ENCODE measurements around the gene ZNF346.

ZNF346 gene

DNA sequence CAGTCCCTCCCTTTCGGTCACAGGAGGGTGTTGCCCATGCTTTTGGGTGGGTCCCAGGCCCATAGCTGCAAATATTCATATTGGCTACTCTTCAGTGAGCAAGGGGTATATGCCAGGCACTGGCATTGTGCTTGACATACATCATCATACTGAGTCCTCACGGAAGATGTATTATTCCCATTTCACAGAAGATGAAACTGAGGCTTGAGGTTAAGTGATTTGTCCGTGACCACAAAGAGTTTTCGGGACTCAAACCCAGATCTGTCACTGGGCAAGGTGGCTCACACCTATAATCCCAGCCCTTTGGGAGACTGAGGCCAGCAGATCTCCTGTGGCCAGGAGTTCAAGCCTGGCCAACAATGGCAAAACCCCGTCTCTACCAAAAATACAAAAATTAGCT lies 57.8 kb downstream of the ZNF346 start:
- TF ChIP-seq RAD21 (IDR thresholded peaks at IDR 0.05; ENCODE audit: low read depth), result no peak

GRCh38 chr5:177081859-177082258 lies 59.4 kb downstream of the ZNF346 start:
- TF ChIP-seq RAD21 (IDR thresholded peaks at IDR 0.05; ENCODE audit: low read depth) (no peak), NFIC (IDR thresholded peaks at IDR 0.05) (no peak), ZBTB7A (IDR thresholded peaks at IDR 0.05; ENCODE audit: low read depth) (no peak), FOXM1 (IDR thresholded peaks at IDR 0.05; ENCODE audit: borderline replicate concordance, low read depth) (no peak), MAX (IDR thresholded peaks at IDR 0.05) (no peak), TCF12 (IDR thresholded peaks at IDR 0.05; ENCODE audit: low read depth) (no peak), USF1 (IDR thresholded peaks at IDR 0.05) (no peak), CEBPB (IDR thresholded peaks at IDR 0.05) (no peak), CREB1 (IDR thresholded peaks at IDR 0.05; ENCODE audit: low read depth) (no peak), EP300 (IDR thresholded peaks at IDR 0.05; ENCODE audit: borderline replicate concordance) (no peak), YY1 (IDR thresholded peaks at IDR 0.05; ENCODE audit: low read depth) (no peak), TAF1 (IDR thresholded peaks at IDR 0.05; ENCODE audit: low read depth) (no peak)
- TF ChIP-seq, protein P1, sequence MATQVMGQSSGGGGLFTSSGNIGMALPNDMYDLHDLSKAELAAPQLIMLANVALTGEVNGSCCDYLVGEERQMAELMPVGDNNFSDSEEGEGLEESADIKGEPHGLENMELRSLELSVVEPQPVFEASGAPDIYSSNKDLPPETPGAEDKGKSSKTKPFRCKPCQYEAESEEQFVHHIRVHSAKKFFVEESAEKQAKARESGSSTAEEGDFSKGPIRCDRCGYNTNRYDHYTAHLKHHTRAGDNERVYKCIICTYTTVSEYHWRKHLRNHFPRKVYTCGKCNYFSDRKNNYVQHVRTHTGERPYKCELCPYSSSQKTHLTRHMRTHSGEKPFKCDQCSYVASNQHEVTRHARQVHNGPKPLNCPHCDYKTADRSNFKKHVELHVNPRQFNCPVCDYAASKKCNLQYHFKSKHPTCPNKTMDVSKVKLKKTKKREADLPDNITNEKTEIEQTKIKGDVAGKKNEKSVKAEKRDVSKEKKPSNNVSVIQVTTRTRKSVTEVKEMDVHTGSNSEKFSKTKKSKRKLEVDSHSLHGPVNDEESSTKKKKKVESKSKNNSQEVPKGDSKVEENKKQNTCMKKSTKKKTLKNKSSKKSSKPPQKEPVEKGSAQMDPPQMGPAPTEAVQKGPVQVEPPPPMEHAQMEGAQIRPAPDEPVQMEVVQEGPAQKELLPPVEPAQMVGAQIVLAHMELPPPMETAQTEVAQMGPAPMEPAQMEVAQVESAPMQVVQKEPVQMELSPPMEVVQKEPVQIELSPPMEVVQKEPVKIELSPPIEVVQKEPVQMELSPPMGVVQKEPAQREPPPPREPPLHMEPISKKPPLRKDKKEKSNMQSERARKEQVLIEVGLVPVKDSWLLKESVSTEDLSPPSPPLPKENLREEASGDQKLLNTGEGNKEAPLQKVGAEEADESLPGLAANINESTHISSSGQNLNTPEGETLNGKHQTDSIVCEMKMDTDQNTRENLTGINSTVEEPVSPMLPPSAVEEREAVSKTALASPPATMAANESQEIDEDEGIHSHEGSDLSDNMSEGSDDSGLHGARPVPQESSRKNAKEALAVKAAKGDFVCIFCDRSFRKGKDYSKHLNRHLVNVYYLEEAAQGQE (IDR thresholded peaks at IDR 0.05; ENCODE audit: low read depth), result no peak

GRCh38 chr5:177083357-177083756 lies 60.9 kb downstream of the ZNF346 start:
- TF ChIP-seq, protein P1 (IDR thresholded peaks at IDR 0.05; ENCODE audit: low read depth), result no peak
- TF ChIP-seq CREB1 (IDR thresholded peaks at IDR 0.05; ENCODE audit: low read depth), result no peak
- no peak for TF ChIP-seq CEBPB (IDR thresholded peaks at IDR 0.05)
- TF ChIP-seq TCF12 (IDR thresholded peaks at IDR 0.05; ENCODE audit: low read depth), result no peak
- TF ChIP-seq YY1 (IDR thresholded peaks at IDR 0.05; ENCODE audit: low read depth), result no peak
- TF ChIP-seq ZBTB7A (IDR thresholded peaks at IDR 0.05; ENCODE audit: low read depth), result no peak
- TF ChIP-seq EP300 (IDR thresholded peaks at IDR 0.05; ENCODE audit: borderline replicate concordance), result no peak
- TF ChIP-seq EGR1 (IDR thresholded peaks at IDR 0.05), result no peak
- no peak for TF ChIP-seq NFIC (IDR thresholded peaks at IDR 0.05)
- TF ChIP-seq TEAD4 (IDR thresholded peaks at IDR 0.05), result no peak
- TF ChIP-seq TAF1 (IDR thresholded peaks at IDR 0.05; ENCODE audit: low read depth), result no peak
- no peak for TF ChIP-seq USF1 (IDR thresholded peaks at IDR 0.05)
- no peak for TF ChIP-seq RAD21 (IDR thresholded peaks at IDR 0.05; ENCODE audit: low read depth)
- TF ChIP-seq FOXM1 (IDR thresholded peaks at IDR 0.05; ENCODE audit: borderline replicate concordance, low read depth), result no peak
- no peak for TF ChIP-seq MAX (IDR thresholded peaks at IDR 0.05)

DNA sequence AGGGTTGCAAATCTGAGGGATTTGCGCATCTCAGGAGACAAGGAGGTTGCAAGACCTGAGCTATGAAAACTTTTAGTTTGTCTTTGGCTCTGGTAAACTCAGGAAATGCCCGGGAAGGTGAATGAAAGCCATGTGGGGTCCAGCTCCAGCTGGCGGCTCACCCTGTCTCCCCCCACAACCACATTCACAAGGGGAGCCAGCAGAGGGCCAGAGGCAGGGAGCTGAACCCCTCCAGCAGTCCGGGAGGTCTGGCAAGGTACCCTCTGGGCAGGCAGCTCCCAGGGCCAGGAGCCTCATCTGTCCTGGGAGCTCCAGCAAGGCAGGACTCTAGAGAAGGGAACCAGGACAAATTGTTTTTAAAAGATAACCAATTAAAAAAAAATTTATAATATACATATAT lies 61.7 kb downstream of the ZNF346 start:
- no peak for TF ChIP-seq FOXM1 (IDR thresholded peaks at IDR 0.05; ENCODE audit: borderline replicate concordance, low read depth)
- no peak for TF ChIP-seq MAX (IDR thresholded peaks at IDR 0.05)
- TF ChIP-seq RAD21 (IDR thresholded peaks at IDR 0.05; ENCODE audit: low read depth), result no peak
- TF ChIP-seq TAF1 (IDR thresholded peaks at IDR 0.05; ENCODE audit: low read depth), result no peak
- no peak for TF ChIP-seq EP300 (IDR thresholded peaks at IDR 0.05; ENCODE audit: borderline replicate concordance)

DNA sequence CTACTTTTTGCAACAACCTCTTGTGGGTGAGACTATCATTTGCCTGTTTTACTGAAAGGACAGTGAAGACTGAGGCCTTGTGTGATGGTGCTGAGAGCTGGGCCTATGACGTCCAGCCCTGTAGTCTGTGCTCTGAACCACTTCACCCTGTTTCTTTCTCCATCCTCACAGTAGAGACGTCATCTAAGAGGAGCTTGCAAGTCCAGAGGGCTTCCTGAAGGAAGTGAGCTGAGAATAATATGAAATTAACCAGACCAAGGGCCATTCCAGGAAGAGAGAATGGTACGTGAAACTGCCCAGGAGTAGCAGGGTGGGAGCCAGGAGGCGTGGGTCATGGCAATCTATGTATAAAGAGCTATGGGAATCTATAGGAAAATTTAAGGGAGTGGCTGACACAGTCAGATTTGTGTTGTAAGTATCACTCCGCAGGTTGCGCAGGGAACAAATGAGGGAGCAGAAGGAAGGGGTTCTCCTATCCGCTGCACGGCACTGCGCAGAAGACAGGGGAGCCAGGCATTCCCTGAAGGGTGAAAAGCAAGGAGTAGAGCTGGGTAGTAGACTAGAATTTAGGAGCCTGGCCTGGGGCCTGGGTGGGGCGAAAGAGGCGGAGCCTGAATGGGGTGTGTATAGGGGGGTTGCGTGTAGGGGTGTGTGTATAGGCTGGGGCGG lies 63.6 kb downstream of the ZNF346 start:
- TF ChIP-seq TCF12 (IDR thresholded peaks at IDR 0.05; ENCODE audit: low read depth), result no peak
- TF ChIP-seq, protein P1 (IDR thresholded peaks at IDR 0.05; ENCODE audit: low read depth), result no peak
- no peak for TF ChIP-seq EP300 (IDR thresholded peaks at IDR 0.05; ENCODE audit: borderline replicate concordance)
- TF ChIP-seq TAF1 (IDR thresholded peaks at IDR 0.05; ENCODE audit: low read depth), result no peak
- no peak for TF ChIP-seq CREB1 (IDR thresholded peaks at IDR 0.05; ENCODE audit: low read depth)
- no peak for TF ChIP-seq CEBPB (IDR thresholded peaks at IDR 0.05)
- TF ChIP-seq YY1 (IDR thresholded peaks at IDR 0.05; ENCODE audit: low read depth), result no peak
- TF ChIP-seq RAD21 (IDR thresholded peaks at IDR 0.05; ENCODE audit: low read depth), result no peak
- TF ChIP-seq TEAD4 (IDR thresholded peaks at IDR 0.05), result no peak
- no peak for TF ChIP-seq USF1 (IDR thresholded peaks at IDR 0.05)
- no peak for TF ChIP-seq FOXM1 (IDR thresholded peaks at IDR 0.05; ENCODE audit: borderline replicate concordance, low read depth)
- no peak for TF ChIP-seq EGR1 (IDR thresholded peaks at IDR 0.05)
- no peak for TF ChIP-seq ZBTB7A (IDR thresholded peaks at IDR 0.05; ENCODE audit: low read depth)
- TF ChIP-seq NFIC (IDR thresholded peaks at IDR 0.05), result no peak
- TF ChIP-seq MAX (IDR thresholded peaks at IDR 0.05), result no peak
